NCI-H1436 treated with DMSO at 0.1 percent for 48 hours (cell line): ENCODE results near the gene MYMX.

Experiments
- DNase-seq: peaks from one replicate; lab custom pipeline; 2025; lab: John Stamatoyannopoulos, UW

MYMX gene

DNA sequence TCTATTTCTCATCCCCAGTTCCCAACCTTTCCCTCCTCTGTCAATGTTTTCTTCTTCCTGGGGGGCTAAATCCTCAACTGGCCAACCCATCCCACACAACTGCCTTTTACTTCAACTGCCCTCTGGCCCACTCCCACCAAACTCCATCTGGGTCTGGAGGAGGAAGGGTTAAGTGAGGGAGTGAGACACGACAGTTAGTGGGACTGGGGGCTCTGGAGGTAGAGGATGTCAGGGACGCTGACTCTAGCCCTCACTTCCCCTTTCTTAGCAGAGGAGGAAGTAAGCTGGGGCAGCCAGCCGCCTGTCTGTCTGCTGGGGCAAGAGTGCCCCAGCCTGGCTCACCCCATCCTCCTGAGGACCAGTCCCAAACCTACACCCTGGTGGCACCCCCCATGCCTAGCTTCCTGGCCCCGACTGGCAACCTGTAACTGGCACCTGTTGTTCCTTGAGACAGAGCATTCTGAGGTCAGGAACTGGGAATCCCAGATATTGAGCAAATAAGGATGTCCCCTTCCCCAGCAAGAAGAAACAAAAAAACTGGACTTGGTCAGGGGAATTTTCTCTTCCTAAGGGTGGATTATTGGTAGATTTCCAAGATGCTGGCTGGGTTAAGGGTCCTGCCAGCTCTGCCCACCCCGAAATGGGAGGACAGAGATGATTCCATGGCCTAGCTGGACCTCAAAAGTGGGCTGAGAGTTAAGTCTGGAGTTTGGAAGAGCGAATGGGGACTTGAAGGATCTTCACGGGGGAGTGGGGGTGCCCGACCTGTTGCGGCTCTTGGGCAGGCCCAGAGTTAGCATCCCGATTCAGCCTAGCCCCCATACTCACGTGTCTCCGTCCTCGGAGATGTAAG lies 47.7 kb downstream of the MYMX start:
- no peak for DNase-seq

DNA sequence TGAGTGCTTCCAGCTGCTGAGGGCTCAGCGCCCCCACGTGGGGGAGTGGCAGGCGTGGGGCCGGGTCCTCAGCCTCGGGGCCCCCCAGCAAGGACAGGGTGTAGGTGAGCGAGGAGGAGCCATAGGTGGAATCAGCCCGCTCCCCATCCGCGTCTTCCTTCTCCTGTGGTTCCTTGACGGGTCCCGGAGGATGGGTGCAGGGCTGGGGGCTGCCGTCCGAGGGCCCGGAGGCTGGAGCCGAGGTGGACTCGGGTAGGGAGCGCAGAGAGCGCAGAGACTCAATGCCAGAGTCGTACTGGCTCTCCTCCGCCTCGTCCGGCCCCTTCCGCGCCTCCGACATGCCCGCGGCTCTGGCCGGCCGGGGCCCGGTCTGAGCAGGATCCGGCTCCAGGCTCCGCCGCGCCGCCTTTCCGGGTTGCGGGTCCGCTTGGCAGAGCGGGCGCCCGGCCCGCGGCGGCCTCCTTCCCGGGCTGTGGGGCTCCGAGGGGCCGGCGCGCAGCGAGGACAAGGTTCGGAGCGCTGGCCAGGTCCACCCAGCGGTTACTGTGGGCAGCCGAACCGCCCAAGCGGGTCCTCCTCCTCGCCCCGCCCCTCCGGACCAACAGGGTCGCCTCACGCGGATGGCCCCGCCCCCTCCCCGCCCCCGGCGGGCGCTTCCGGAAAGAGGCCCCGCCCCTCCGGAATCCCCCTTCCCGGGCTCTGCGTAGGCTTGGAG lies 48.4 kb downstream of the MYMX start, which contains the start of gene NFKBIE:
NFKBIE (minus strand) TSS at position 545 of the 715 bp plus-strand sequence; CDS start at position 340, 205 bp downstream.
- peak; percentile 35 for DNase-seq

DNA sequence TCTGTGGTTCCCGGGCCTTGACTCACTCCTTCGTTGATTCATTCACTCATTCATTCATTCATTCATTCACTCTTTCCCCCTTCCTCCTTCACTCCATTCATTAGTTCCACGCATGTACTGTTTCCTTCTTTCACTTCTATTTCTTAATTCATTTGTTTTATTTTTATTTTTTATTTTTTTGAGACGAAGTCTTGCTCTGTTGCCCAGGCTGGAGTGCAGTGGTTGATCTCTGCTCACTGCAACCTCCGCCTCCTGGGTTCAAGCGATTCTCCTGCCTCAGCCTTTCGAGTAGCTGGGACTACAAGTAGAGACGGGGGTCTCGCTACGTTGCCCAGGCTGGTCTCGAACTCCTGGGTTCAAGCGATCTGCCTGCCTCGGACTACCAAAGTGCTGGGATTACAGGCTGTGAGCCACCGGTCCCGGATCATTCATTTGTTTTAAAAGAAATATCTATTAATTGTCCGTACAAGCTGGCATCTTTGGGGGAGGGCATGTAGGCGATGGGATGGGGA lies 49.1 kb downstream of the MYMX start:
- no peak for DNase-seq

DNA sequence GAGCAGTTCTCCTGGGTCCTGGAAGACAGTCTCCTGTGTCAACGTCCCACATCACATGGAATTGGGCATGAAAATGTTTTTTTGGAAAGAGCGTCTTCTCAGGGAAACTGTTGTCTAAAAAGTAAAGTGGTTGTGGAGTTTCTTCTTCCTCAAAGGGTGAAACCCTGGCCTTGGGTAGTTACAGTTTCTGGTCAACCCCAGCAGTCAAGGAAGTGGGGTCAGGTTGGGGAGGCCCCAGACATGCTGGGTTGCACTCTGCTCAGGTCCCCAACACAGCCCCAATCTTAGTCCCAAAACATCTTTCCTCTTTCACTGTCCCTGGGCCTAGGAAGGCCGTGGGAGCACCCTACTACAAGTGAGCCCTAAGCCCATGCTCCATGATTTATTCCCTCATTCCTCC lies 49.6 kb downstream of the MYMX start:
- no peak for DNase-seq

DNA sequence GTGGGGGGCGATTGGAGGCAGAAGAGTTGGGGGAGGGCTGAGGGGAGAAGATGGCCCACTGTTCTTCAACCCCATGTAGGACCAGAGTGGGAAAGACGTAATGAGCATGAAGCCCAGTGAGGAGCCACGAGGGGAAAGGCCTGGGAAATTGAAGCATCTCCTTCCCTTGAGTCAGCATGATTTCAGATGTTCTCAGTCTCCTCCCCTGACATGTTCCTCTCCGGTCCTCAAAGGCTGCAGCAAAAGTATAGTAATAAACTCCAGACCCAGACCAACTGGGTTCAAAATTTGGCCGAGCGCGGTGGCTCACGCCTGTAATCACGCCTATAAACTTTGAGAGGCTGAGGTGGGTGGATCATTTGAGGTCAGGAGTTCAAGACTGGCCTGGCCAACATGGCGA lies 50.5 kb downstream of the MYMX start:
- DNase-seq, result no peak
